ENCODE results near the gene TCF15. TPM values are rescaled to one million over a fixed set of nuclear protein-coding genes. Genes with fewer than 3 reads are reported as not detected.
A peak's percentile ranks its signal among the peaks of the same experiment; 100 is the strongest.

Gene TCF15
- total and polyA plus RNA-seq, 2 of the 13 experiments (the other 11 are each of a cell fraction or from before 2014, with no cell fraction given), result not detected

GRCh38 chr20:645318-646106 is 35.4 kb upstream of the TCF15 start (continued):
- TF ChIP-seq HINFP (CRISPR knock-in tag; IDR thresholded peaks at IDR 0.05; ENCODE audit: low read depth) (peak; percentile 70; the same call in 1 of the 2 replicates), LBX2 (CRISPR knock-in tag; IDR thresholded peaks at IDR 0.05; ENCODE audit: borderline replicate concordance) (peak; percentile 70; the same call in 1 of the 2 replicates), SMAD9 (CRISPR knock-in tag; IDR thresholded peaks at IDR 0.05) (0 out of 2 replicates have a peak, but pooled peaks have one; percentile 33), WIZ (CRISPR knock-in tag; IDR thresholded peaks at IDR 0.05) (no peak; the same call in 1 of the 2 replicates), PRDM15 (CRISPR knock-in tag; IDR thresholded peaks at IDR 0.05) (no peak; the same call in 1 of the 2 replicates), ZNF737 (CRISPR knock-in tag; IDR thresholded peaks at IDR 0.05; ENCODE audit: borderline replicate concordance) (peak; percentile 20; the same call in 1 of the 2 replicates), ATM (IDR thresholded peaks at IDR 0.05; ENCODE audit: borderline replicate concordance) (no peak), KIAA2018 (CRISPR knock-in tag; IDR thresholded peaks at IDR 0.05; ENCODE audit: borderline replicate concordance) (no peak), THRA (CRISPR knock-in tag; IDR thresholded peaks at IDR 0.05; ENCODE audit: borderline replicate concordance) (peak; percentile 77; the same call in 1 of the 2 replicates), SNRNP70 (IDR thresholded peaks at IDR 0.05; ENCODE audit: low read depth, low read length) (no peak), AGO1 (IDR thresholded peaks at IDR 0.05; ENCODE audit: low read depth, low read length, poor library complexity, severe bottlenecking) (peak; percentile 93)

Measured in HepG2 (cell line).